Fibroblast of skin of abdomen (primary cell): ENCODE measurements around the gene ZSWIM1.
"Not testable (repeated sequence)": the region's sequence is repeated elsewhere in the genome, so short reads cannot be mapped to it uniquely, and the experiment has no call there.

Experiments used
- DNase-seq: peaks from one replicate; pipeline ENCODE4 v3.0.0-alpha.2; 2013

Gene ZSWIM1

GRCh38 chr20:45857114-45857881 lies 23.7 kb upstream of the ZSWIM1 start, which contains the start of the genes ACOT8 and ZSWIM3:
Gene ACOT8, minus strand, starts transcription at chr20:45857392. Its CDS starts 77 bp downstream, at chr20:45857315.
Gene ZSWIM3, plus strand, starts transcription at chr20:45857614. Its CDS starts 212 bp downstream, at chr20:45857826.
- peak; percentile 100 for DNase-seq

DNA sequence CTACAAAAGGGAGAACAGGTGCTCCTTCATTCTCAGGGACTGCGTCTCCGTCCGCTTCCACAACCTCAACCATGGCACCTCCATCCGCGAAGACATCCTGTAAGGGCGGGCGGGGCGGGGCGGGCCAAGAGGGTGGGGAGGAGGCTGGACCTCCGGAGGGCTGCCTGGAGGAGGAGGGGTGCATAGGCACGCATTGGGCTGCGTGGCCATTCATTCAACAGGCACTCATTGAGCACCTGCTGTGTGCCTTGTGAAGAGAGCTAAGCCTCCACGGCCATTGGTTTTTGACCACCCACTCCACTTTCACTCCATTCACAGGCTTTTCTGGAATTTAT lies 23.2 kb upstream of the ZSWIM1 start:
- DNase-seq = no peak

- DNase-seq = no peak
Observed at GRCh38 chr20:45859916-45860315, 21.1 kb upstream of the ZSWIM1 start.

GRCh38 chr20:45860560-45861220 lies 20.3 kb upstream of the ZSWIM1 start:
- no peak for DNase-seq

DNA sequence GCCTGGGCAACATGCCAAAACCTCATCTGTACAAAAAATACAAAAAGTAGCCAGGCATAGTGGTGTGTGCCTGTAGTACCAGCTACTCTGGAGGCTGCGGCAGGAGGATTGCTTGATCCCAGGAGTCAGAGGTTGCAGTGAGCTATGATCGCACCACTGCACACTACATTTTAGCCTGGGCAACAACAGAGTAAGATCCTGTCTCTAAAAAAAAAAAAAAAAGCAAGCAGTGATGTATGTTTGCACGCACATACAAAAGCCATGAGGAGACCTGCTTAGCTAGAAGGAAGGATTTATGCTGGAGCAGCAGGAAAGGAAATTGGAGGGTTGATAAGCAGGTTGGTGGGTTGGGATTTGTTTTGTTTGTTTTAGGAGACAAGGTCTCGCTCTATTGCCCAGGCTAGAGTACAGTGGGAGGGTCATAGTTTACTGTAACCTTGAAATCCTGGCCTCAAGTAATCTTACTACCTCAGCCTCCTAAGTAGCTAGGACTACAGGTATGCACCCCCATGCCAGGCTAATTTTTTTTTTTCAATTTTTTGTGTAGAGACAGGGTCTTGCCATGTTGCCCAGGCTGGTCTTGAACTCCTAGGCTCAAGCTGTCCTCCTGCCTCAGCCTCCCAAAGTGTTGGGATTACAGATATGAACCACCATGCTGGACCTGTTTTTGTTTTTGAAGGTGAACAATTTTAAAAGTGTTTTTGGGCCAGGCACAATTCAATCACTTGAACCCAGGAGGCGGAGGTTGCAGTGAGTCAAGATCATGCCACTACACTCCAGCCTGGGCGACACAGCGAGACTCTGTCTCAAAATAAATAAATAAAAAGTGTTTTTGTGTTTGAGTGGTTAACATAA lies 19.6 kb upstream of the ZSWIM1 start:
- no peak for DNase-seq

DNA sequence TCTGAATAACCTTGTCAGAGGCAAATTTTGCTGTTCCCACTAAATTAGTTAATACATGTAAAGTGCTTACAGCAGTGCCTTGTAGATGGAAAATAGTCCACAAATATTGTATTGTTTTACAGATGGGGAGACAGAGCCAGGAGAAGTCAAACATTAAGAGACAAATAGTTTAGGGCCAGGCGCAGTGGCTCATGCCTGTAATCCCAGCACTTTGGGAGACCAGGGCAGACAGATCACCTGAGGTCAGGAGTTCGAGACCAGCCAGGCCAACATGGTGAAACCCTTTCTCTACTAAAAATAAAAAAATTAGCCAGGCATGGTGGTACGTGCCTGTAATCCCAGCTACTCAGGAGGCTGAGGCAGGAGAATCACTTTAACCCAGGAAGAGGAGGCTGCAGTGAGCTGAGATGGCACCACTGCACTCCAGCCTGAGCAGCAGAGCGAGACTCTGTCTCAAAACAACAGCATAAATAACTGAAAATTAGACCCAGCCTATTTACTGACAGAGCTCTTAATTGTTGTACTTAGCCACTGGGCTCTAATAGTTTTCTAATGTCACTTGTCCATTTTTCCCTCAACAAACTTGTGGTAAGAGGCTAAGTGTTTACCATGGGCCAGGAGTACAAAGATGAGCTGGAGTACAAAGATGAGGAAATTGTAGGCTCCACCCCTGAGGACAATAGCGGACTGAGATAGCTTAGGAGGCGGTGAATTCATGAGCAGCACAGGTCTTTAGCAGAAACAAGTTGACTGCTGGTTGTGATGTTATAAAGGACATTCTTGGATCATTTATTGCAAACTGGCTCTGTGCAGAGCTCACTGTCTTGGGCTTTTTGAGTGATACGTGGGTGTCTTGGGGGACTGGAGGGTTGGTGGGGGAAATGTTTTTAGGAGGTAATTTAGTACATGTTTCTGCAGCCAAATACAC lies 17.2 kb upstream of the ZSWIM1 start:
- DNase-seq = no peak

DNA sequence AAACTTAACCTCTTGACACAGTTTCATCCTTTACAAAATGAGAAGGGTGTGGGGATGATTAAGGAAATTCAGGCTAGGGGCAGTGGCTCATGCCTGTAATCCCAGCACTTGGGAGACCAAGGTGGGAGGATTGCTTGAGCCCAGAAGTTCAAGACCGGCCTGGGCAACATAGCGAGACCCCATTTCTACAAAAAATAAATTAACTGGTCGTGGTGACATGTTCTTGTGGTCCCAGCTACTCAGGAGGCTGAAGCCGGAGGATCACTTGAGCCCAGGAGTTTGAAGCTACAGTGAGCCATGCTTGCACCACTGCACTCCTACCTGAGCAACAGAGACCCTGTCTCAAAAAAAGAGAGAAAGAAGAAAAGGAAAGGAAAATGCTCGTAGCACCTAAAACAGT lies 14.6 kb upstream of the ZSWIM1 start:
- DNase-seq = no peak

DNA sequence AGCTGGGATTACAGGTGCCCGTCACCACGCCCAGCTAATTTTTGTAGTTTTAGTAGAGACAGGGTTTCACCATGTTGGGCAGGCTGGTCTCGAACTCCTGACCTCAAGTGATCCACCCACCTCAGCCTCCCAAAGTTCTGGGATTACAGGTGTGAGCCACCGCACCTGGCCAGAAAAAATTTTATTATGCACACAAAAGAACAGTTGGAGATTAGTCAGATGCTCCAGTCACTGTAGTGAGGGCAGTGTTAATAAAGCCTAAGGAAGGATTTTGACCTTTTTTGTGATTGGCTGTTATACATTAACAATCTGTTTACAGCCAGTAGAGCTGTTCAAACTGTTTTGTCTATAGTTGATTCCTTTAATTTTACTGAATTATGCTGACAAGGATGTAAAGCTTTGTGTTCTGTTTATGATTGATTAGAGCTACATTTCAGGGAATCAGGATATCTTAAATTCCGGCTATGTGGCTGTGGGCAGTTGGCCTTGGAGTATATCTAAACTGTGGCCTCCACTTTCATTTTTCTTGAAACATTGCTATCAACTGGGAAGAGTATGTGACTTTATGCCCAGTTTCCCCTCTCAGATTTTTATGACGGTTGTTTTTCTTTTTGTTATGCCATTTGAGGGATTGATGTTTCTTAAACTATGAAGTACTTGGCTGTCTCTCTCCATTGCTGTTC lies 13.8 kb upstream of the ZSWIM1 start:
- no peak for DNase-seq

GRCh38 chr20:45867819-45868176 lies 13.2 kb upstream of the ZSWIM1 start:
- DNase-seq = peak; percentile 70

DNA sequence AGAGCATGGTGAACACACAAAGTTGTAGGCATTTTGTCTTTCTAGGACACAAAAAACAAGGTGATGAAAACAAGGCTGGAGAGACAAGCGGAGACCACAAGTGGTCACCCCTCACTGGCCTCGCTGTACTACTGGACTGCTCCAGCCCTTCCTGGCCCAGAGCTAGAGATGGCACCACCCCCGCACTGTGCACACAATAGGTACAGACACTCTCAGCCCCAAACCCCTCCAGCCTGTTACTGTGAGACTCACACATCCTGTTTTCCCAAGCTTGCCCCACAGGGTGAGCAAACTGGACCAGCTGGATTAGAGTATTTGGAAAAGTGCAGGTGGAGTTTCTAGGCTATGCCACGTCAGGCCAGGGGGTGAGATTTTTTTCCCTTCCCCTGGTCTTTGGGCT lies 8.4 kb upstream of the ZSWIM1 start:
- DNase-seq = no peak

DNA sequence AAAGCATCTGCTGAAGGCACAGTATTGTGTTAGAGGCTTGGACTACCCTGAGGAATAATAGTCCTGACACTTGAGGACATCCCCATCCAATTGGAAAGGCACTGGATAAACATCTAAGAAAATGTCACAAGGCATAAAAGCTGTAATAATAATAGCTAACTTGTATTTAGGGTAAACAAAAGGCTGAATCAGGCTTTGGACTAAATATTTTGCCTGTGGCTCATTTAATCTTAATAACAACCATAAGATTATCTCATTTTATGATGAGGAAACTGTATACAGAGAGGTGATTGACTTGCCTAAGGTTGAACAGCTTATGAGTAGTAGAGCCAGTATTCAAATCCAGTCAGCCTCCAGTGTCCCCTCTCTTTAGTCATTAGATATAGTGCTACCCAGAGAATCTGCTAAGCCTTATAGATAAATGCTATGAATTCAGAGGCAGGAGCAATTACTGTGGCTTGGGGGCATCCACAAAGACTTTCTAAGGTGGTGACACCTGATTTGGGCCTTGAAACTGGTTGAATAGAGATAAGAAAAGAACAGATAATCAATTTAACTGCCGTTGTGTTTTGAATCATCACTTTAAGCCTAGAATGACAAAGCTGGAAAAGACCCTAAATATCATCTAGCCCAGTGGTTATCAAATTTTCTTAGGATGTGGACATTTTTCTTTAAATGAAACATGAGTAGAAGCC lies 7.5 kb upstream of the ZSWIM1 start:
- no peak for DNase-seq

GRCh38 chr20:45874104-45874481 lies 6.9 kb upstream of the ZSWIM1 start:
- not testable (repeated sequence) for DNase-seq

DNA sequence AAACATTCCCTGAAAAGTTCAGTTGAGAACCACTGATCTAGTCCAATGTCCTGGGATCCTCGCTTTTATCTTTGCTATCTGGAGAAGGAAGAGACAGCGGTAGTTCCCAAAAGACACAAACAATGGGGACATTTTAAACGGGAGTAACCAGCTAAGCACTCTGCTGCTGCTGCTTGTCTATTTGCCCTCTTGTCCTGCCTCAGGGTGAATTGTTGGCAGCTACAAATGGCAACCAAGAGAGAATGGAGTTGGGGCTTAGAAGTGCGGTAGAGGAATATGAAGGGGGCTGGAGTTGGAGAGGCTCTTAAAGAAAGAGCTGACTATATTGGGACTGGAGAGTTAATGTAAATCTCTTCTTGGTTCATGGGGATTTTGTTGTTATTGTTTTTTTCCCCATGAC lies 6.5 kb upstream of the ZSWIM1 start:
- no peak for DNase-seq

- DNase-seq = no peak
Observed at GRCh38 chr20:45878076-45878761, 2.8 kb upstream of the ZSWIM1 start.

GRCh38 chr20:45882469-45883099 lies 1.6 kb downstream of the ZSWIM1 start:
- no peak for DNase-seq

DNA sequence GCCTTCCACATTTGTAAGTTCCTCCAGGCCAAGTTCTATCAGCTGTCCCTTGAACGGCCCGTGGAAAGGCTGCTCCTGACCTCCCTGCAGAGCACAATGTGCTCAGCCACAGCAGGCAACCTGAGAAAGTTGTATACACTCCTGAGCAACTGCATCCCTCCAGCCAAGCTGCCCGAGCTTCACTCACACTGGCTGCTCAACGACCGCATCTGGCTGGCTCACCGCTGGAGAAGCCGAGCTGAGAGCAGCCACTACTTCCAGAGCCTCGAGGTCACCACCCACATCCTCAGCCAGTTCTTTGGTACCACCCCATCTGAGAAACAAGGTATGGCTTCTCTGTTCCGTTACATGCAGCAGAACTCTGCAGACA lies 2.1 kb downstream of the ZSWIM1 start:
- no peak for DNase-seq

- DNase-seq = no peak
Observed at GRCh38 chr20:45886590-45887345, 5.7 kb downstream of the ZSWIM1 start.

DNA sequence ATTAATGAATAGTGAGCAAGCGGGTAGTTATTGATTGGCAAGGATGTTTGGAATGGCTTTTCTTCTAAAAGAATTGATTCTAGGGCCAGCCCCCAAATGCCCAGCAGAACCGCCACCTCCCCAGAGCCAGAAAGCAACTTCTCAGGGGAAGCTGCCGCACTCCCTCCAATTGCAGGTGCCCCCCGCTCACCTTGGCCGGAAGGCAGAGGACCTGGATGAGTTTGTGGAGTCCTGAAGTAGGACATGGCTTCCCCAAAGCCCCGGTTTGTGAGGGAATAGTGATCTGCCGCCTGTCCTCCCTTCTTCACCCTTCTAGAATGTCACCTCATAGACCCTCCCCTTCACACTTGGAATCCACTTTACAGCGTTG lies 6.3 kb downstream of the ZSWIM1 start, which contains the start of gene SPATA25:
Gene SPATA25, minus strand, starts transcription at position 277 of the 370 bp plus-strand sequence. Its CDS starts 32 bp downstream, at position 245.
- DNase-seq = no peak

- DNase-seq = no peak
Observed at GRCh38 chr20:45888681-45889080, 7.7 kb downstream of the ZSWIM1 start.
